Fibroblast of upper back skin (primary cell): ENCODE data around the gene HBS1L.

Experiments
- DNase-seq: peaks from one replicate; pipeline ENCODE4 v3.0.0-alpha.2; 2013

Gene HBS1L

GRCh38 chr6:134943522-134944111, 111.0 kb downstream of the HBS1L start:
- no peak for DNase-seq

- DNase-seq = no peak
Measured at GRCh38 chr6:134938896-134939295, 115.7 kb downstream of the HBS1L start.

- peak; percentile 61 for DNase-seq
Measured at GRCh38 chr6:134937426-134937825, 117.2 kb downstream of the HBS1L start.

DNA sequence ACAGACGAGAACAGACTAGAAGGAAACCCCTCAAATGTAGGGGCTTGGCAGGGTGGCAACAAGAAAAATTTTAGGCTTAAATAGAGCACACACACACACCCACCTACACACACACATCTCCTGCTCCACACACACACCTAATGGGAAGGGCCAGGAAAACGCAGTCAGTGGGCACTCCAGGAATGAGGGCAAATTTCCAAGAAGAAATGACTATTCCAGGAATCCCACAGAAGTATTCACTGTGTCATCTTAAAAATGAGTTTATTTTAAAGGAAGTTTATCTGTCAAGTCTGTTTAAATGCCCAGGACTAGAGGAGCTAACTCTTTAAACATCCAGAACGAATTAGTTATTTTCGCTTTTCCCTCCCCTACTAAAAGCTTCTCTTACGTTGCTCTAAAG, 117.7 kb downstream of the HBS1L start:
- peak; percentile 92 for DNase-seq

GRCh38 chr6:134936476-134936875, 118.1 kb downstream of the HBS1L start:
- DNase-seq = peak; percentile 30

GRCh38 chr6:134934793-134935485, 119.7 kb downstream of the HBS1L start:
- no peak for DNase-seq

DNA sequence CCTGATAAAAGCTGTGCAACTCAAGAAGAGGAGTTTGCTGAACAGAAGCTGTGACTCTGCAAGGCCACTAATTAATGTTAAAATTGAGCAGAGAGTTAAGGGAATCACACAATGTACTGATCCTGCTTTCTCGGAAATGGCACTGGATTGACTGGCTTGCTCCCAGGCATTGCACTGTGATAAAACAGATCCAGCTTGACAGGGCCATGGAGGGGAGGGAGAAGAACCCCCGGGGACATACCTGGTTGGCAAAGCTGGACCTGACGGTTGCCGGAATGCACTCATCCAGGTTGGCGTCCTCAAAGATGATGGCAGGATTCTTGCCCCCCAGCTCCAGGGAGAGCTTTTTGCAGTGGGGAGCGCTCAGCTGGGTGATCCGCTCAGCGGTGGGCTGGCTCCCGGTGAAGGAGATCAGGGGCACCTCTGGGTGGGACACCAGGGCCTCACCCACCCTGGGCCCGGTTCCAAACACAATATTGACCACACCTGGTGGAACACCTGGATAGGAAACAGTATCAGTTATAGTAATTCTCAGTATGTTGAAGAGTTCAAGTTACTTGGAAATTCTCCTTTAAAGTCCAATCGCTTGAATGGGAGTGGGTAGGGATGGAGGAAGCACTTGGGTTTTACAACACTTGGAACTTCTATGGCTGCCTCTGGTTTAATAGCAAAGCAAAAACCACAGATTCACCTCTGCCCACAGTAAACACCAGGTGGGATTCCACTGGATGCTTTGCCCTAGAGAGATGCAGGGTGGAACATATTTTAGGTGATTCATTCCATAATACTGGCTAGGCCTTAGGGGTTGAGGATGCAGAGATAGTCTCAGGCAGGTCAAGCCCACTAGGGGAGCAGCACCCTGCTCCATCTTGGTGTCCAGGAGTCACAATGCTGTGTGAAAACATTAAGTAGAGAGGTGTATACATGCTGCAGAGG, 121.8 kb downstream of the HBS1L start:
- no peak for DNase-seq

DNA sequence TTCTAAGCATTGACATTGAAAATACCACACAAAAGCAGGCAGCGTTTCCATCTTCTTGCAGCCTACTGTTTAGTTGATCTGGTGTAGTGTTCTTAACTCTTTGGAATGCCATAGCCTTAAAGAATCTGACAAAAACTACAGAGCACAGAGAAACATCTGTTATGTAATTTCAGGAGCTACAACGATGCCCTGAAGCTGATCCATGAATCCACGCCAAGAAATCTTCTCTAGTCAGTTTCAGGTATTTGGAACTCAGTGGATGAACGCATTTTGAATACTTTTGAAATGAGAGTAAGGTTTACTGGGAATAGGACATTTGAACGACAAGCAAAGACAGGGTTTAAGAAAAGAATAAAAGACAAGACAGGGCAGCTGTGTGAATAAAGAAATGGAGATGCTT, 122.5 kb downstream of the HBS1L start:
- DNase-seq = no peak

DNA sequence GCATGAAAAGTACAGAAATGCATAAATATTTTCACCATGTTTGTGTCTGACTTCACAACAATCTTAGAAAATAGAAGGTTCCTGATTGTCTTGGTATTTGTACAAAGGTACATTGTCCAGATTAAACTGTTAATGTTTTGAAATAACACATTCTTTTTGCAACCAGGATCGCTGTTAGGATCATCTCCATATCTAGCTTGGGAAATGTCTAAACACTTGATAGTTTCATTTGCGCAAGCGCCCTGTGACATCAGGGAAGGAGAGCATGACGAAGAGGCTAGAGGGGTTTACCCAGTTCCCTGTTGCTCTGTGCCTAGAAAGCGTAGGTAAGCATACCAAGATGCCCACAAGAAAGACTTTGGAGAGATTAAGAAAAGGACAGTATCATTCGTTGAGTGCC, 124.2 kb downstream of the HBS1L start:
- DNase-seq = no peak

DNA sequence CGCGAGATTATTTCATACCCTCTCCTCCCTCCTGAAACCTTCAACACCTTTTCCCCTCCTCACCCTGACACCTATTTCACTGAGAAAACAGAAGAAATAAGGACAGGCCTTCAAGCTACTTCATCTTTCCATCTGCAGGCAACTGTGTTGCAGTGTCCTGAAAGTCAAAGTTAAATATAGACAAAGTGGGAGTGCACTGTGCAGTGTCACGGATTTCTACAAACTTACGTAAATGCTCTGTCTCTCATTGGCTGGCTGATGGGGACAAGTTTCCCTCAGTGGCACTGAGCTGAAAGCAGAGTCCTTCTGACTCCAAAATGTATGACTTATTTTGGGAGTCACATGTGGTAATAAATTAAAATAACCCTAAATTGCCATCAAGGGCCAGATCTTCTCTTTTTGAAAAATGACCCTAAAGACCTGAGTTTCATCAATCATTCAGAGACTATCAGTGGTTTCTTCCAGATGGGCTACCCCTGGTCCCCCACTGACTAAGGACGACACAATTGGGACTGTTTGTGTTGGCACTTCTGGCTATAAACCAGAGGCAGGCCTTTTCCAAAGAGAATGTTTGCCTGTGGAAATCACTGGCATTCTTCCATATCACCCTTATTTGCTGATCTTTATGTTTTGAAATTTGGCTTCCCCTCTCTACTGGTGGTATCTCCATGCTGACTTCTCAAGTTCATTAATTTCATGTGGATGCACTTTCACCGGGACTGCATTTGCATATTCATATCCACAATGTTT, 126.3 kb downstream of the HBS1L start:
- no peak for DNase-seq

DNA sequence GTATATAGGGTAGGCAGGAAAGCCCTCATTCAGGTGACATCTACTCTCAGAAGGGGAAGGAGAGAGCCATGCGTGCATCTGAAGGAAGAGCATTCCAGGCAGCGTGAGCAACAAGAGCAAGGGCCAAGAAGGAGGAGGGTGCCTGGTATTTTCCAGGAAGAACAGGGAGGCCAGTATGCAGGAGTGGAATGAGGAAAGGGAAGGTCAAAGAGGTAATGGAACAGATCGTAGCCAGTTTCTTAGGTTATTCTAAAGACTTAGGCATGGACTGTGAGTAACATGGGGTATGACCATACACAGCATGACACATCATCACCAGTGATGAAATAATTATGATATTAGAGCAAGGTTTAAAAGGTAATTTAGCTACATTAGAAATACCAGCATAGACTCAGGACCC, 128.8 kb downstream of the HBS1L start:
- DNase-seq = peak; percentile 84

- no peak for DNase-seq
Measured at GRCh38 chr6:134921721-134922261, 132.8 kb downstream of the HBS1L start.

DNA sequence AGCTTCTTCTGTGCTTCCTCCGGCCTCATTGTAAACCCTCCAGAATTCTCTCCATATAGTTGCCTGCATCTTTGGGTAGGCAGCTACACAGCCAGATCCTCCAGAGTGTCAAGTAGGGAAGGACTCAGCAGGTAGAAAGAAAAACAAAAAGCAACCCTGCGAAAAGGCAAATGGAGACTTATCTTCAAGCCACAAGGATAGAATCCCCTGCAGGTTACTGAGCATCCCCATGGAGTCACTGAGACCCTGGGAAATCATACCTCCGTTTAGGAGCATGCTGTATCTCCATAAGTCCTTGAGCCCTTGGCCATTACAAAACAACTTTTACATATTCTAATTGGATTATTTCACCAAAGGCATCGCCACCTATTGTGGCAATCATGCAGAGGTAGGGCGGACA, 133.3 kb downstream of the HBS1L start:
- DNase-seq = no peak

GRCh38 chr6:134920422-134920821, 134.2 kb downstream of the HBS1L start:
- no peak for DNase-seq

- DNase-seq = no peak
Measured at GRCh38 chr6:134918418-134918961, 136.1 kb downstream of the HBS1L start.

GRCh38 chr6:134911547-134911946, 143.1 kb downstream of the HBS1L start:
- peak; percentile 90 for DNase-seq

DNA sequence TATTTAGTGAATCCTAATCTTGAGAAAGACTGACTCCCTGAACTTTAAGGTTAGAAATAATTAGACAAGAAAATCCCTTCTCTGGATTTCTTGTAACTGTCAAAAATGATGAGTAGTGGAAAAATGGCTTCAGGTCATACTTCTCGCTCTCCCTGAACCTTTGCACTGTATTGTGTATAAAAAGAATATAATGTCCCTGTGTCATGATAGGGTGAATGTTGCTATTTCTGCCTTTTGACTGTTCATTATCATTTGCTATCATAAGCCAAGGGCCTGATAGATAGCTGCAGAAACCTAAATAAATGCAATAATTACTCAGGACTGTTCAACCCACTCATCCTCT, 144.1 kb downstream of the HBS1L start:
- DNase-seq = no peak
